Esophagus squamous epithelium (tissue), 4 donors: ENCODE results near the gene CAPRIN1.

Source experiments
- CTCF ChIP-seq, 6 experiments: fragments of 450-650 bp in 4 of 6; fragments of 200-600 bp in 2 of 6; sonication (generic) in 2 of 6; IDR thresholded peaks; one replicate each; pipeline ENCODE4 v1.5.1; 2016 to 2019; ENCODE audit warnings: antibody characterized with exemption in 6 of 6, mild to moderate bottlenecking in 4 of 6, moderate library complexity in 4 of 6
- POLR2A ChIP-seq, 4 donors: fragments of 450-650 bp; IDR thresholded peaks; one replicate each; pipeline ENCODE4 v1.6.1; 2017; ENCODE audit warnings: antibody characterized with exemption in 4 of 4, mild to moderate bottlenecking in 4 of 4, moderate library complexity in 3 of 4

DNA sequence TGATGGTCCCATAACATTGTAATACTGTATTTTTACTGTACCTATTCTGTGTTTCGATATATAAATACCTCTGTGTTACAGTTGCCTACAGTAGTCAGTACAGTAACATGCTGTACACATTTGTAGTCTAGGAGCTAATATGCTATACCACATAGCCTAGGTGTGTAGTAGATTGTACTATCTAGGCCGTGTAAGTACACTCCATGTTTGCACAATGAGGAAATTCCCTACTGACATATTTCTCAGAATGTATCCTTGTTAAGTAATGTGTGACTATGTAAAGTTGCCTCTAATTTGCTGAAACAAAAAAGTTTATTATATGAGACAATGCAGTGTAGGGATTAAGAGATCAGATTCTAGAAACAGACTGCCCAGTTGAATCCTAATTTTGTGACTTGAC is 21.3 kb downstream of the CAPRIN1 start:
- no peak for TF ChIP-seq CTCF (IDR thresholded peaks at IDR 0.05)
- no peak for TF ChIP-seq POLR2A (IDR thresholded peaks at IDR 0.05)
